ENCODE data around the gene LURAP1L.

The LURAP1L gene

DNA sequence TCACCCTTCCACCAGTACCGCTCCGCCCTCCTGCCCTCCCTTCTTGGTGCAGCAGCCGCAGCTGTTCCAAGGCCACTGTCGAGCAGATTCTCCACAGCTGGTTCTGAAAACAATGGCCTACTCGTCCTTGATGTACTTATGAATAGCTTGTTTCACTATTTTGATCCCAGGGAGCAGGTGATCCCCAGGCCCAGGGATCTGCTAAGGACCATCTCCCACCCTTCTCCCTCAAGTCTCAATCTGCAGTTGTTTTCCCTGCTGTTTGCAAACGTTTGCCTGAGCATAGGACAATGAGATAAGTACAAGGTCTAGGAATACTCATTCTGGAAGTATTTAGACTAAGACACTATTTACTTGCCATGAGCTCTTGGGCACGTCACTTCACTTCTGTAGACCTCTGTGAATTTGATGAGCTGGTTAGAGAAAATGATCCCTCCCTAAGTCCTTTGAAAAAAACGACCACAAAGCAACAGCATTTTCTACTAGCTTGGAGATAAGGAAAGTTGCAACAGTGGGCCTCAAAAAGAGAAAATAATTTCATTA lies 1.8 kb downstream of the LURAP1L start:
- TF ChIP-seq, protein P1, sequence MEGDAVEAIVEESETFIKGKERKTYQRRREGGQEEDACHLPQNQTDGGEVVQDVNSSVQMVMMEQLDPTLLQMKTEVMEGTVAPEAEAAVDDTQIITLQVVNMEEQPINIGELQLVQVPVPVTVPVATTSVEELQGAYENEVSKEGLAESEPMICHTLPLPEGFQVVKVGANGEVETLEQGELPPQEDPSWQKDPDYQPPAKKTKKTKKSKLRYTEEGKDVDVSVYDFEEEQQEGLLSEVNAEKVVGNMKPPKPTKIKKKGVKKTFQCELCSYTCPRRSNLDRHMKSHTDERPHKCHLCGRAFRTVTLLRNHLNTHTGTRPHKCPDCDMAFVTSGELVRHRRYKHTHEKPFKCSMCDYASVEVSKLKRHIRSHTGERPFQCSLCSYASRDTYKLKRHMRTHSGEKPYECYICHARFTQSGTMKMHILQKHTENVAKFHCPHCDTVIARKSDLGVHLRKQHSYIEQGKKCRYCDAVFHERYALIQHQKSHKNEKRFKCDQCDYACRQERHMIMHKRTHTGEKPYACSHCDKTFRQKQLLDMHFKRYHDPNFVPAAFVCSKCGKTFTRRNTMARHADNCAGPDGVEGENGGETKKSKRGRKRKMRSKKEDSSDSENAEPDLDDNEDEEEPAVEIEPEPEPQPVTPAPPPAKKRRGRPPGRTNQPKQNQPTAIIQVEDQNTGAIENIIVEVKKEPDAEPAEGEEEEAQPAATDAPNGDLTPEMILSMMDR (IDR thresholded peaks at IDR 0.05), result no peak
- peak; percentile 89 to 93 for DNase-seq
- Histone ChIP-seq H3K4me3 (peak overlapping the region; percentile 65 to 88), H3K4me1 (peaks cover 0 to 62% (median 6%) of the 10 kb centered on the region in 4 donors), H3K27ac (peak overlapping the region; percentile 89 to 97), H3K36me3 (no peaks in the 10 kb centered on the region), H3K9me3 (no peaks in the 10 kb centered on the region), H3K27me3 (no peaks in the 10 kb centered on the region)
- intact Hi-C loops (cut with DNase I; ENCODE audit: low total_unique reads), result loop anchor here (2.0 to 10.0 kb wide), 3 partner anchors 52 to 108 kb away; no protein-coding TSS in a partner anchor

DNA sequence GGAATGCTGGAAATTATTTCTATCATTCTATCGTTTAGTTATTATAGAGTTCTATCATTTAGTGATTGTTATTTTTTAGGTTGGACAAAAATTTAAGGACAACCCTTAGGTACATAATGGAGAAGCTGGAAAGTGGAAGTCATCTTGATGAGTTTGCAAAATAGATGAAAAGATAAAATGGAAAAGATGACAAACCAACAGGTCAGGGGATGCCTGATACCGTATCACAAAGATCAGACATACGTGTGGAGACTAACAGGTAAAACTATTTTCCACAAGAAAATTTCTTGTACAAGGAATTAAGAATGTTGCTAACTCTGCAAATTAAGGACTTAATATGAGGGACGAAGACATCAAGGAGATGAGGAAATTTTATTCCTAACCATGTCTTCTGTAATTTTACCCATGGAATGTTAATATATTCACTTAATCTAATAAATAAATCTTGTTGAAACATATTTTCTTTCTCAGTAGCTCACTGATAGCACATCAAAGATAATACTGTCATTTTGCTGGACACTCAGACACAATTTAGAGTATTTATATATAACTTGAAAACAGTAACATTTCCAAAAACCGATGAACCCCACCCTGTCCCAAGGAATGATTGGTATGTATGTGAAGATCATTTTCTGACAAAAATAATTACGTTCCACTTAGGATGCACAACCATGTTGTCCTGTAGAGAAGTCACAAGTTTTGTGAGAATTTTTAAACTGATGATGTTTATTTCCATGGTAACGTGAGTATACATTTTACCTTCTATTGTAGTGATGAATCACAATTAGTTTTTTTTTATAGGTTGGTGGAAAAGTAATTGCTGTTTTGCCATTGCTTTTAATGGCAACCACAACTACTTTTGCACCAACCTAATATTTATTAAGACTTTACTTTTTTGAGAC lies 2.6 kb downstream of the LURAP1L start:
- Histone ChIP-seq H3K4me3 (peak overlapping the region; percentile 65 to 88), H3K36me3 (no peaks in the 10 kb centered on the region), H3K9me3 (peaks cover 0 to 4% (median 0%) of the 10 kb centered on the region in 3 donors), H3K27me3 (no peaks in the 10 kb centered on the region), H3K4me1 (peaks cover 0 to 69% (median 6%) of the 10 kb centered on the region in 4 donors), H3K27ac (peak overlapping the region; percentile 89 to 97)
- intact Hi-C loops (cut with DNase I; ENCODE audit: low total_unique reads), result loop anchor here (2.0 to 10.0 kb wide), 3 partner anchors 53 to 107 kb away; no protein-coding TSS in a partner anchor
- TF ChIP-seq, protein P1 (IDR thresholded peaks at IDR 0.05), result no peak
- no peak for DNase-seq

- H3K27me3 ChIP-seq, result no peaks in the 10 kb centered on the region
- TF ChIP-seq, protein P1 (IDR thresholded peaks at IDR 0.05), result no peak
- no peak for DNase-seq
- H3K9me3 ChIP-seq, result peaks cover 0 to 6% (median 0%) of the 10 kb centered on the region in 3 donors
- peaks cover 0 to 59% (median 6%) of the 10 kb centered on the region in 4 donors for H3K4me1 ChIP-seq
- H3K4me3 ChIP-seq, result peak overlapping the region; percentile 65 to 88
- intact Hi-C loops (cut with DNase I; ENCODE audit: low total_unique reads), result loop anchor here (10.0 kb wide), 2 partner anchors 54 to 56 kb away; no protein-coding TSS in a partner anchor
- H3K36me3 ChIP-seq, result no peaks in the 10 kb centered on the region
- H3K27ac ChIP-seq, result peak overlapping the region; percentile 89 to 97
Observed at GRCh38 chr9:12778389-12778788, 3.6 kb downstream of the LURAP1L start.

DNA sequence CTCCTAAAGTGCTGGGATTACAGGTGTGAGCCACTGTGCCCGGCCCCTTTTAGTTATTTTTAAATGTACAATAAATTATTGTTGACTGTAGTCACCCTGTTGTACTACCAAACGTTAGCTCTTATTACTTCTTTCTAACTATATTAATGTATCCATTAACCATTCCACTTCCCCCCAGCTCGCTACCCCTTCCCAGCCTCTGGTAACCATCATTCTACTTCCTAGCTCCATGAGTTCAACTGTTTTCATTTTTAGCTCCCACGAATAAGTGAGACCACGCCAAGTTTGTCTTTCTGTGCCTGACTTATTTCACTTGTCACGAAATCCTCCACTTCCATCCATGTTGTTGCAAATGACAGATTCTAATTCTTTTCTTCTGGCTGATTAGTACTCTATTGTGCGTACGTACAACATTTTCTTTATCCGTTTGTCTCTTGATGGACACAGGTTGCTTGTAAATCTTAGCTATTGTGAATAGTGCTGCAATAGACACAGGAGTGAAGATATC lies 6.5 kb downstream of the LURAP1L start:
- H3K27ac ChIP-seq, result peak overlapping the region; percentile 47 to 95
- TF ChIP-seq, protein P1 (IDR thresholded peaks at IDR 0.05), result no peak
- peaks cover 0 to 74% (median 24%) of the 10 kb centered on the region in 4 donors for H3K4me1 ChIP-seq

GRCh38 chr9:12783767-12784460 lies 9.1 kb downstream of the LURAP1L start:
- peak overlapping the region; percentile 93 to 95 for H3K27ac ChIP-seq

More for the DNA sequence above, 6.5 kb downstream of the LURAP1L start:
- Histone ChIP-seq H3K4me3 (peak overlapping the region in 1 of 2 donors; percentile 12), H3K27me3 (no peaks in the 10 kb centered on the region), H3K36me3 (no peaks in the 10 kb centered on the region), H3K9me3 (peaks cover 0 to 6% (median 0%) of the 10 kb centered on the region in 3 donors)
- DNase-seq, result no peak
- intact Hi-C loops (cut with DNase I; ENCODE audit: low total_unique reads), result no loop called here

More at GRCh38 chr9:12783767-12784460, 9.1 kb downstream of the LURAP1L start:
- Histone ChIP-seq H3K4me1 (peaks cover 0 to 84% (median 27%) of the 10 kb centered on the region in 4 donors), H3K4me3 (no peak overlapping the region), H3K9me3 (peaks cover 0 to 6% (median 0%) of the 10 kb centered on the region in 3 donors), H3K27me3 (no peaks in the 10 kb centered on the region), H3K36me3 (no peaks in the 10 kb centered on the region)
- TF ChIP-seq, protein P1 (IDR thresholded peaks at IDR 0.05), result no peak
- intact Hi-C loops (cut with DNase I; ENCODE audit: low total_unique reads), result no loop called here
- no peak for DNase-seq
